NCI-H69 (cell line): Measurements from ENCODE around the gene UBA1.

Experiments used
- DNase-seq: peaks from one replicate; lab custom pipeline; 2025; lab: John Stamatoyannopoulos, UW

UBA1 gene

DNA sequence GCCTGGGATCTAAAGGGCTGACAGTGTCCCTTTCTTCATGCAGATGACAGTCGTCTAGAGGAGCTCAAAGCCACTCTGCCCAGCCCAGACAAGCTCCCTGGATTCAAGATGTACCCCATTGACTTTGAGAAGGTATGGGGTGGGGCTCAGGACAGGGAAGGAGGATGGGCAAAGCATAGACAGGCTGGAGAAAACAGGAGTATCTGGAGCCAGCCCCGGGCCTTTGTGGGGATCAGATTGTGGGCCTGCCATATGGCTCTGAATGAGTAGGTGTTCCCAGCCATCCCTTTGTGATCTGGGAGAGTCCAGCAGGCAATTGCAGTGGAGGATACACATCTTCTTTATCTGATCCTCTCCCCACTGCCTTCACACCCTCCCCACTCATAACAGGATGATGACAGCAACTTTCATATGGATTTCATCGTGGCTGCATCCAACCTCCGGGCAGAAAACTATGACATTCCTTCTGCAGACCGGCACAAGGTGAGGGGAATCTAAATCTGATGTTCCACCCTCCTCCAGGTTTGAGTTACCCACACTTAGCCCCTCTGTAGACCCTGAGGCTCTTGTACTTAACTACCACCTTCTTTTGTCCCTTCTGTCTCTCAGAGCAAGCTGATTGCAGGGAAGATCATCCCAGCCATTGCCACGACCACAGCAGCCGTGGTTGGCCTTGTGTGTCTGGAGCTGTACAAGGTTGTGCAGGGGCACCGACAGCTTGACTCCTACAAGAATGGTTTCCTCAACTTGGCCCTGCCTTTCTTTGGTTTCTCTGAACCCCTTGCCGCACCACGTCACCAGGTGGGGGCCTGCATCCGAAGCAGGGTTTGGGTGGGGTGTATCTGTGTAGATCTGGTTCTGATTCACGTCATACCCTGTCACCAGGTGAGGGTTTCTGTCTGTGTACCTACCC lies 19.0 kb downstream of the UBA1 start:
- no peak for DNase-seq

- DNase-seq = no peak
Measured at GRCh38 chrX:47214435-47215077, 20.9 kb downstream of the UBA1 start.

DNA sequence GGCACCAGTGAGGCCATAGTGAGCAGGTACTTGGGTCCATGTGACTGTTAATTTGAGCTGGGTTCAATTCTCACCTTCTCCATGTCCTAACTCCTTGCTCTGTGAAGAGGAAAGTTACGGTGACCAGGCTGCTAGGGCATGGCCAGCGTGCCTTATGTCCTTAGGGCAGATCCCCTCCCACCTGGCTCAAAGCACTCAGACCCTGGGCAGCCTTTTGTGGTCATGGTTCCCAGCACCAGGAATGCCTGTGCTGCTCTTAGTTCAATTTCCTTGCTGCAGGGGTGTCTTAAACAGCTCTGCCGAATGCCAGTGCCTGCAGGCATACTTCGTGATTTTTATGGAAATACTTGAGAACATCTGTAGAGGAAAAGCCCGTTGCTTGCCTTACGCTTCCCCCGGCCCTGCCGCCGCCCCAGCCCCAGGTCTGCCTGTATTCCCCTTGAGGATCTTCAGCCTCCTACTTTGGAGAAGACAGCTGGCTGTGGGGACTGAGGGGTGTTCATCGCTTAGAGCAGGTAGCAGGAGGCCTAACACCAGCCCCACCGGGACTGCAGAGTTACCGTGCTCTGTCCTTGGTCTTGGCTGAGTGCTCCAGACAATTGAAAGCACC lies 21.8 kb downstream of the UBA1 start:
- DNase-seq = no peak

DNA sequence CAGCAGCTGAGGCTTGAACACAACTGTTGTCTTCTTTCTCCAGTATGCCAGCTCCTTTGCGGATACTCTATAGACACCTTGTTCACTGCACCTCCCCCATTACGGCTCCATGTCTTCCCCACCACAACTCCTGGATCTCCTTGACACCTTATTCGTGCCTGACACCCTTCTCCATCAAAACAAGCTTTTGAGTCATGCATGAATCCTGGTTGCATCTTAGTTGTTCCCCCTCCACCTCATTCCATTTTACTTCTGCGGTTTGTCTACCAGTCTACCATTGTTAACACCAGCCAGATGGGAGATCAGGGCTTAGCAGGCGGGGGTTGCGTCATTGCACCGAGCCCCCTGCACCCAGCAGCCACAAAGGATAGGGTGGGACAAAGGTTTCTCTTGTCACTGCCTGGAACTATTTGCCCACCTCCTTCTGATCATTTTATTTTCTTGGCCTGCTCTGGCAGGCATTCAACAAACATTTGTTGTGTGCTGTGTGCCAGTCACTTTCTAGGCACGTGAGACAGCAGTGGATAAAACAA lies 22.8 kb downstream of the UBA1 start:
- no peak for DNase-seq

DNA sequence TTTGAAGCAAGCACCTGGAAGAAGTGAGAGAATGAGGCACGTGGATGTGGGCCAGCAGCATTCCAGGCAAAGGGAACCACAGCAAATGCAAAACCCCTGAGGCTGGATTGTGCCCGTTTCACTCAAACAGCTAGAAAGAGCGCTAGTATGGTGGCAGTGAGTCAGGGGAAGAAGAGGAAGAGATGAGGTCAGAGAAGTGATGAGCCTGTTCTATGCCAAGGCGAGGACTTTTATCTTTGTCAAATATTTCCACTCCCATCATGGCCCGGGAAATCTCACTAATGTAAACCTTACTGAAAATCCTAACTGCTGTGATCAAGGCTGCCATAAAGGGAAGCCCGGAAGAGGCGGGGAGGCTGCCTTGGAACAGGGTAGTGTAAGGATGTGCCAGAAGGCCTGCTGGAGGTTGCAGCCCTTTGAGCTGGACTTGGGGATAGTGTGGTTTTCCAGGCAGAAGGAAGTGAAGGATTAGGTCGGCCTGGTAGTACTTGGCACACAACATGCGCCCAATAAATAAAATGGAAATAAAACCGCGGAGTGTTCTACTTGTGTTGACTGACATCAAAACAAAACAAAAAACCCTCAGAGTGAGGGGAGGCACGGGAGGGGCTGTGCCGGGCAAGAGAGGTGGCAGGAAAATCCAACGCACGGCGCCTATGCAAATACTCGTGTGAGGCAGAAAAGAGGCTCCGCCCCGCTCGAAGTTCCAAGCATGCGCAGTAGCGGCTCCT lies 23.7 kb downstream of the UBA1 start:
- peak; percentile 75 for DNase-seq

DNA sequence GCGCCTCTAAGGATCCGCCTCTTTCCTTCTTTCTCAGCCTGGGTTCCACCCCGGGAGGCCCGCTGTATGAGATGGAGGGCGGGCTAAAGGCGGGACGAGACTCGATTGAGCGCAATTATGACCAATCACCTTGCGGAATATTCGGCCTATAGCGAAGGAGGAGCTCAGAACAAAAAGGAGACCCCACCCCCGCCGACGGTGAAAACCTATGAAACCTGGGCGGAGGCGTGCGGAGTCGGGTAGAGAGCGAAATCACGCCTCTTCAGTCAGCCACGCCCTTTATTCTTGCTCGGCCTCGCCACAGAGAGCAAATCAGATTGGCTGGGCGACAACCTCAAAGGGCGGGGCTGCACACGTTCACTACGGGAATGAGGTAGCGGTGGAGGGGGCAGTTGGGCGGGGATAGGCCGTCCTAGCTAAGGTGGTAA lies 24.2 kb downstream of the UBA1 start:
- DNase-seq = peak; percentile 98

DNA sequence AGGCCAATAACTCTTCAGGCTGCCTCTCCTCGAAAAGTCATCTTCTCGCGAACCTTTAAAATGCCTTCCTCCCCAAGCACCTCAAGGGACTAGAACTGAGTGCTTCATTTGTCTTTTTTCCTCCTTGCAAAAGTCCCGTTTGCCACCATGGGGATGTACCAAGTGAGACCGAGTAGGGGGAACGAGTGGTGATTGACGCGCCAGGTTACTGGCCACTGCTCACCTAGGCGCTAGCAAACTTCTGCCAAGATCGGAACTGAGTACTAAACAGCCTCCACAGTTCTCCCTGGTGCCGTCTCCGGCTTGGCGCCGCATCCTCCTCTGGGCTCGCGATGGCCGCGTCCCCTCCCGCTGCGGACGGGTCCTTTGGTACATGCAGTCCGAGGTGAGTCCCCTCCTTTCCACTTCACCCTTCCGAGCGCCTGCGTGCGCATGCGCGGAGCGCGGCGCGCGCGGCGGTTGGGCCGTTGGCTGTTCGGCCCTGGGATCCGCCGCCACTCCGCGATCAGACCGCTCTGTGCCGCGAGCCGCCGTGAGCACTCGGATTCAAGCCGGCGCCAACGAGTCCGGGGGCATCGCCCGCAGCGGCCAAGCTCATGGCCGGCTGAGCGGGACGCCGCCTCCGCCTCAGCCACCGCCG lies 24.8 kb downstream of the UBA1 start, which contains the start of gene CDK16:
Gene CDK16, plus strand, starts transcription at position 402 of the 640 bp plus-strand sequence. CDS start 4,877 bp downstream, outside the sequence.
- DNase-seq = peak; percentile 85

- DNase-seq = peak; percentile 50
Measured at GRCh38 chrX:47218920-47219815, 25.5 kb downstream of the UBA1 start.

GRCh38 chrX:47221756-47222155 lies 28.1 kb downstream of the UBA1 start:
- DNase-seq = no peak

- no peak for DNase-seq
Measured at GRCh38 chrX:47222751-47223350, 29.2 kb downstream of the UBA1 start.

- no peak for DNase-seq
Measured at GRCh38 chrX:47223476-47224250, 30.0 kb downstream of the UBA1 start.

- no peak for DNase-seq
Measured at GRCh38 chrX:47224266-47224895, 30.8 kb downstream of the UBA1 start.

- no peak for DNase-seq
Measured at GRCh38 chrX:47224896-47225290, 31.3 kb downstream of the UBA1 start.

DNA sequence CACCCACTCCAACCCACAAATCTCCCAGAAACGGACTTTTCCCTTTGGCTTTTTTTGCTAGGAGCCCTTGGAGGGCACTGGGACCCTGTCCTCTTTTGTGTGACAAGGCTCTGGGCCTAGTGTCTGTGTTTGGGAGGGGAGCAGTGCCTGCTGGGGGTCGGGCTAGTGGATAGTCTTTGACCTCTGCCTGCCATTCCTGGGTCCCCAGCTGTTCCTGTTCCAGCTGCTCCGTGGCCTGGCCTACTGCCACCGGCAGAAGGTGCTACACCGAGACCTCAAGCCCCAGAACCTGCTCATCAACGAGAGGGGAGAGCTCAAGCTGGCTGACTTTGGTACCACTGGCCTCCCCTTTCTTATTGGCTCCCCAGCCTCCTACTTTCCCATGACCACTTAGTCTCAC lies 32.4 kb downstream of the UBA1 start:
- no peak for DNase-seq

- DNase-seq = no peak
Measured at GRCh38 chrX:47226531-47227333, 33.1 kb downstream of the UBA1 start.

- DNase-seq = no peak
Measured at GRCh38 chrX:47227334-47227583, 33.6 kb downstream of the UBA1 start.

DNA sequence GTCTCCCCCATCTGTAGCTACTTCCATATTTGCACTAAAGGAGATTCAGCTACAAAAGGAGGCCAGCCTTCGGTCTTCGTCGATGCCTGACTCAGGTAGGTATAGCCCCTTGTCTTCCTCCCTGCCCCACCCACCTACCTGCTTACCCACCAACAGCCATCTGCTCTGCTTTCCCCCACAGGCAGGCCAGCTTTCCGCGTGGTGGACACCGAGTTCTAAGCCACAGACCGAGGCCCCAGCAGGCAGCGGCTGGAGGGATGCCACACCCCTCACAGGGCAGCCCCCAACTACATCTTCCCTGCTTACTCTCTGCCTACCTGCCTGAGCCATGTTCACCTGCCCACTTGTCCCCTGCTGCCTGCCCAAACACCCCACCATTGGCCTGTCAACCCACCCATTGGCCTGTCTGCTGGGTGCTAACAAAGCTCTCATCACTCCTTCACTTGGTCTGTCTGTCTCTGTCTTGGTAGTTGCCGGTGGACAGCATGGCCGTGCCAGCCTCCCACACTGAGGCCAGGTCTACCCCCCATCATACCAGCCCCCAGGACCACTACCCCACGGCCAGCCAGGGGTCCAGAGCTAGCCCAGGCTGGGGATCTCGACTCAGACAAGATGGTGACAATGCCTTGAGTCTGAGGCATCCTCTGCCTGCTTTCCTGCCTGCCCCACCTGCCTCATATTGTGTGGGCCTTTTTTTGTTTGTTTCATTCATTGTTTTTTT lies 35.1 kb downstream of the UBA1 start:
- DNase-seq = no peak
